ENCODE data around the gene PAXX. TPM values are rescaled to one million over a fixed set of nuclear protein-coding genes. Genes with fewer than 3 reads are reported as not detected.

The PAXX gene
- total RNA-seq, 1 experiment from 2014 or later: 64.0 TPM

GRCh38 chr9:136983167-136983566, 9.1 kb upstream of the PAXX start:
- H3K4me1 ChIP-seq (ENCODE audit: control insufficient read depth, insufficient read depth, low read length): no peaks in the 10 kb centered on the region
- ATAC-seq: no peak
- H3K27ac ChIP-seq (ENCODE audit: low read length): no peak overlapping the region
- no peak for DNase-seq (ENCODE audit: low read depth, low spot score)
- in situ Hi-C loops (cut with HindIII; ENCODE audit: low pct_unique_long_range_greater_than_20kb, low sequenced_read_pairs) (no loop called here), intact Hi-C loops (cut with micrococcal nuclease; ENCODE audit: unreplicated experiment) (no loop called here)
- ChIA-PET POLR2A (no interaction called here), CTCF (no interaction called here)
- H3K4me3 ChIP-seq (ENCODE audit: low read depth in 2 of 2, low read length in 2 of 2): no peak overlapping the region
- BruUV-seq (replicated peaks): no TSS peak
- H3K9me3 ChIP-seq (ENCODE audit: control insufficient read depth, insufficient read depth, low read depth, low read length): no peaks in the 10 kb centered on the region
- H3K36me3 ChIP-seq (ENCODE audit: control insufficient read depth, insufficient read depth, low read length): no peaks in the 10 kb centered on the region
- H3K27me3 ChIP-seq (ENCODE audit: control insufficient read depth, insufficient read depth, low read length): no peaks in the 10 kb centered on the region
- TF ChIP-seq TCF7L2 (IDR thresholded peaks at IDR 0.05; ENCODE audit: low read depth, low read length) (no peak), SIN3A (IDR thresholded peaks at IDR 0.05; ENCODE audit: borderline replicate concordance, insufficient read depth, low read depth, low read length) (no peak), POLR2AphosphoS5 (IDR thresholded peaks at IDR 0.05; ENCODE audit: low read depth, low read length) (no peak), REST (IDR thresholded peaks at IDR 0.05; ENCODE audit: insufficient read depth in 1 of 2, low read depth in 2 of 2, low read length in 1 of 2) (no peak), CTCF (IDR thresholded peaks at IDR 0.05) (no peak)

- intact Hi-C loops (cut with micrococcal nuclease; ENCODE audit: unreplicated experiment) (no loop called here), in situ Hi-C loops (cut with HindIII; ENCODE audit: low pct_unique_long_range_greater_than_20kb, low sequenced_read_pairs) (no loop called here)
- DNase-seq (ENCODE audit: low read depth, low spot score): no peak
- H3K9me3 ChIP-seq (ENCODE audit: control insufficient read depth, insufficient read depth, low read depth, low read length): no peaks in the 10 kb centered on the region
- TF ChIP-seq SIN3A (IDR thresholded peaks at IDR 0.05; ENCODE audit: borderline replicate concordance, insufficient read depth, low read depth, low read length): no peak
- no peak for TF ChIP-seq REST (IDR thresholded peaks at IDR 0.05; ENCODE audit: insufficient read depth in 1 of 2, low read depth in 2 of 2, low read length in 1 of 2)
- TF ChIP-seq POLR2AphosphoS5 (IDR thresholded peaks at IDR 0.05; ENCODE audit: low read depth, low read length): no peak
- TF ChIP-seq CTCF (IDR thresholded peaks at IDR 0.05): no peak
- TF ChIP-seq TCF7L2 (IDR thresholded peaks at IDR 0.05; ENCODE audit: low read depth, low read length): no peak
- no peak overlapping the region for H3K27ac ChIP-seq (ENCODE audit: low read length)
- H3K27me3 ChIP-seq (ENCODE audit: control insufficient read depth, insufficient read depth, low read length): no peaks in the 10 kb centered on the region
- H3K4me1 ChIP-seq (ENCODE audit: control insufficient read depth, insufficient read depth, low read length): no peaks in the 10 kb centered on the region
- H3K36me3 ChIP-seq (ENCODE audit: control insufficient read depth, insufficient read depth, low read length): no peaks in the 10 kb centered on the region
- ATAC-seq: no peak
- BruUV-seq (replicated peaks): no TSS peak
- CTCF ChIA-PET: no interaction called here
- no peak overlapping the region for H3K4me3 ChIP-seq (ENCODE audit: low read depth in 2 of 2, low read length in 2 of 2)
- POLR2A ChIA-PET: no interaction called here
These were observed 8.4 kb upstream of the PAXX start for GRCh38 chr9:136983656-136984314.

All from Panc1 (cell line).